ENCODE measurements around the gene TRPV6.

TRPV6 gene

DNA sequence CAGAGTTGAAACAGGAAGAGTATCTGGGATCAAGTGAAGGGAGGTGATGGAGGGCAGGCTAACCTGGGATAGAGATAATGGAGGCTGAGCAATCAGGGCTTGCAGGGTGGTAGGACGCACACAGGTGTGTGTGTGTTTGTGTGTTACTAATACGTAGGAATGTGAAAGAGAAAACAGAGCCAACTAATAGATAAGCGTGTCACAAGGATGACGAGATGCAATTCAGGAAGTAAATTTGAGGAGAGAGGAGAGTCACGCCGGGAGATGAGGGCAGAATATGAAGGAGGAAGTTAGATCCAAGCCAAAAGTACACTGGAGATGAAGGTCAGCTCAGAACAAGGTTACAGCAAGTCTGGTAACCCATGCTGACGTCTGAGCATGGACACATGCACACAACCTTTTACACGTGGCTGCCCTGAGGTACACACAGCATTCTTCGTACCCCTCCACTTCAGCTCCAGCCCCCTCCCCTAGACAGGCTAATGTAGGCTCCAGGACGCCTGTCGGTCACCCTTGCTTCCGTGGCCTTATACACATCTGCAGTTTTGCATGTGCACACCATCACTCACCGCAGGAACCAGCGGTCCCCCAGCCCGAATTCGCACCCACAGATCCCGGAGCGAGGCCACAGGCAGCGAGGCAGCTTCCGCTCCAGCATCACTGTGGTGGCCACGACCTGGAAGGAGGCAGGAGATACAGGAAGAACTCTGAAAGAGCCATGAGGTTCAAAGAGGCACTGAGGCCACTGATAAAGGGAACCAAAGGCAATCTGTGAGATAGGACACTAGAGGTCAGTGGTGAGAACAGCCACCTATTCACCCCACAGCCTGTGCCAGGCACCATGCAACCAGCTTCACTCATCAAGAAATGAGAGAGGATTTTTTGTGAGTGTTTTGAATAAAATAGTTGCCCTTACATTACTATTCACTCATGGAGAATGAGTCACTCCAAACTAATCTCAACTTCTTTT lies 23.7 kb upstream of the TRPV6 start:
- Histone ChIP-seq H3K27ac (replicated peaks) (peak overlapping the region; percentile 47), H3K4me3 (replicated peaks; ENCODE audit: insufficient read depth, low read length) (peak overlapping the region; percentile 30), H3K27me3 (ENCODE audit: insufficient read depth, poor library complexity, severe bottlenecking) (no peaks in the 10 kb centered on the region)
- DNase-seq (ENCODE audit: low read depth in 1 of 2, low spot score in 1 of 2) = peak; percentile 51 to 70
- no peak for TF ChIP-seq GABPA (IDR thresholded peaks at IDR 0.05; ENCODE audit: low read depth)
- TF ChIP-seq POLR2AphosphoS5 (IDR thresholded peaks at IDR 0.05; ENCODE audit: low read depth) = 0 out of 2 replicates have a peak, but pooled peaks have one; percentile 23
- TF ChIP-seq, protein P1, sequence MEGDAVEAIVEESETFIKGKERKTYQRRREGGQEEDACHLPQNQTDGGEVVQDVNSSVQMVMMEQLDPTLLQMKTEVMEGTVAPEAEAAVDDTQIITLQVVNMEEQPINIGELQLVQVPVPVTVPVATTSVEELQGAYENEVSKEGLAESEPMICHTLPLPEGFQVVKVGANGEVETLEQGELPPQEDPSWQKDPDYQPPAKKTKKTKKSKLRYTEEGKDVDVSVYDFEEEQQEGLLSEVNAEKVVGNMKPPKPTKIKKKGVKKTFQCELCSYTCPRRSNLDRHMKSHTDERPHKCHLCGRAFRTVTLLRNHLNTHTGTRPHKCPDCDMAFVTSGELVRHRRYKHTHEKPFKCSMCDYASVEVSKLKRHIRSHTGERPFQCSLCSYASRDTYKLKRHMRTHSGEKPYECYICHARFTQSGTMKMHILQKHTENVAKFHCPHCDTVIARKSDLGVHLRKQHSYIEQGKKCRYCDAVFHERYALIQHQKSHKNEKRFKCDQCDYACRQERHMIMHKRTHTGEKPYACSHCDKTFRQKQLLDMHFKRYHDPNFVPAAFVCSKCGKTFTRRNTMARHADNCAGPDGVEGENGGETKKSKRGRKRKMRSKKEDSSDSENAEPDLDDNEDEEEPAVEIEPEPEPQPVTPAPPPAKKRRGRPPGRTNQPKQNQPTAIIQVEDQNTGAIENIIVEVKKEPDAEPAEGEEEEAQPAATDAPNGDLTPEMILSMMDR (IDR thresholded peaks at IDR 0.05; ENCODE audit: insufficient read depth, low read length) = peak; percentile 62

DNA sequence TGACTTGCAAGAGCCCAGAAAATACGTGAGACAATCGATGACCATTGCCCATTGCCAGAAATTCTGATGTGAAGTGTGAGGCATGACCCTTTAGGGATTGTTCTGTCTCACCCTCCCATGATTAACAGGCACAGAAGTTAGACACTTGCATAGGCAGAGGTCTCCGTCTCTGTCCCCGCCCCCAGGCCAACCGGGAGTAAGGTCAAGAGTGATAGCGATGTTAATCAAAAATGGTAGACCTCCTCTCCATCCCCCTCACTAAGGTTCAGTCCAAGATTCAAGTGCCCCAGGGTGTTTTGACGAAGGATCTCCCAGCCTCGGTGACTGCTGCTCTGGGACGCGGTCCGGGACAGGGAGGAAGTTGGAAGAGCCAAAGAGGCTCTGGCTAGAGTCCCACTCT lies 22.7 kb upstream of the TRPV6 start:
- no peak for DNase-seq (ENCODE audit: low read depth in 1 of 2, low spot score in 1 of 2)
- Histone ChIP-seq H3K27me3 (ENCODE audit: insufficient read depth, poor library complexity, severe bottlenecking) (no peaks in the 10 kb centered on the region), H3K4me3 (replicated peaks; ENCODE audit: insufficient read depth, low read length) (no peak overlapping the region), H3K27ac (replicated peaks) (no peak overlapping the region)
- TF ChIP-seq, protein P1 (IDR thresholded peaks at IDR 0.05; ENCODE audit: insufficient read depth, low read length) = no peak
- no peak for TF ChIP-seq GABPA (IDR thresholded peaks at IDR 0.05; ENCODE audit: low read depth)
- no peak for TF ChIP-seq SPI1 (IDR thresholded peaks at IDR 0.05; ENCODE audit: borderline replicate concordance, low read depth)
- TF ChIP-seq, protein P2, sequence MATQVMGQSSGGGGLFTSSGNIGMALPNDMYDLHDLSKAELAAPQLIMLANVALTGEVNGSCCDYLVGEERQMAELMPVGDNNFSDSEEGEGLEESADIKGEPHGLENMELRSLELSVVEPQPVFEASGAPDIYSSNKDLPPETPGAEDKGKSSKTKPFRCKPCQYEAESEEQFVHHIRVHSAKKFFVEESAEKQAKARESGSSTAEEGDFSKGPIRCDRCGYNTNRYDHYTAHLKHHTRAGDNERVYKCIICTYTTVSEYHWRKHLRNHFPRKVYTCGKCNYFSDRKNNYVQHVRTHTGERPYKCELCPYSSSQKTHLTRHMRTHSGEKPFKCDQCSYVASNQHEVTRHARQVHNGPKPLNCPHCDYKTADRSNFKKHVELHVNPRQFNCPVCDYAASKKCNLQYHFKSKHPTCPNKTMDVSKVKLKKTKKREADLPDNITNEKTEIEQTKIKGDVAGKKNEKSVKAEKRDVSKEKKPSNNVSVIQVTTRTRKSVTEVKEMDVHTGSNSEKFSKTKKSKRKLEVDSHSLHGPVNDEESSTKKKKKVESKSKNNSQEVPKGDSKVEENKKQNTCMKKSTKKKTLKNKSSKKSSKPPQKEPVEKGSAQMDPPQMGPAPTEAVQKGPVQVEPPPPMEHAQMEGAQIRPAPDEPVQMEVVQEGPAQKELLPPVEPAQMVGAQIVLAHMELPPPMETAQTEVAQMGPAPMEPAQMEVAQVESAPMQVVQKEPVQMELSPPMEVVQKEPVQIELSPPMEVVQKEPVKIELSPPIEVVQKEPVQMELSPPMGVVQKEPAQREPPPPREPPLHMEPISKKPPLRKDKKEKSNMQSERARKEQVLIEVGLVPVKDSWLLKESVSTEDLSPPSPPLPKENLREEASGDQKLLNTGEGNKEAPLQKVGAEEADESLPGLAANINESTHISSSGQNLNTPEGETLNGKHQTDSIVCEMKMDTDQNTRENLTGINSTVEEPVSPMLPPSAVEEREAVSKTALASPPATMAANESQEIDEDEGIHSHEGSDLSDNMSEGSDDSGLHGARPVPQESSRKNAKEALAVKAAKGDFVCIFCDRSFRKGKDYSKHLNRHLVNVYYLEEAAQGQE (IDR thresholded peaks at IDR 0.05; ENCODE audit: insufficient replicate concordance, low read depth) = no peak
- TF ChIP-seq POLR2AphosphoS5 (IDR thresholded peaks at IDR 0.05; ENCODE audit: low read depth) = no peak

DNA sequence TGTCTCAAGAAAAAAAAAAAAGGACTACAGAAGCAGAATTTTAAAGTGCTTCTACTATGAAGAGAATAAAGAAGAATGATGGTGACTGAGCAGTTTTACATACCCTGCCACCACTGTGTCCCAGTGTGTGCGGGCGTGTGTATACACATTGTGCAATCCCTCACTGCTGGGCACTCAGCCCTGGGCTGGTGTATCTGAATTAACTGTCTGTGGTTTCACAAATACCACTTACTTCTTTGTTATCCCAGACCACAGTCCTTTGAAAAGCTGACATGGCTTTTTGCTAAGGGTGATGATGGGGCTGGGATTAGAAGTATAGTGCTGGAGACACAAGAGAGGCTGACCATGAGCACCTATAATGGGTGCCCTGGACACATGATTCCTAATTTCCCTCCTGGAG lies 21.1 kb upstream of the TRPV6 start:
- H3K27ac ChIP-seq (replicated peaks) = no peak overlapping the region
- H3K4me3 ChIP-seq (replicated peaks; ENCODE audit: insufficient read depth, low read length) = no peak overlapping the region
- DNase-seq (ENCODE audit: low read depth in 1 of 2, low spot score in 1 of 2) = no peak
- TF ChIP-seq GABPA (IDR thresholded peaks at IDR 0.05; ENCODE audit: low read depth) (no peak), POLR2AphosphoS5 (IDR thresholded peaks at IDR 0.05; ENCODE audit: low read depth) (no peak), SPI1 (IDR thresholded peaks at IDR 0.05; ENCODE audit: borderline replicate concordance, low read depth) (no peak)
- TF ChIP-seq, protein P1 (IDR thresholded peaks at IDR 0.05; ENCODE audit: insufficient read depth, low read length) = no peak
- TF ChIP-seq, protein P2 (IDR thresholded peaks at IDR 0.05; ENCODE audit: insufficient replicate concordance, low read depth) = no peak
- no peaks in the 10 kb centered on the region for H3K27me3 ChIP-seq (ENCODE audit: insufficient read depth, poor library complexity, severe bottlenecking)

Data from HL-60 (cell line).